Endothelial cell of umbilical vein (primary cell): ENCODE data around the gene PPFIBP2. TPM values are rescaled to one million over a fixed set of nuclear protein-coding genes. Genes with fewer than 3 reads are reported as not detected.

Source experiments
- BruUV-seq: library from RNA; stranded (reverse); fragments of 400-500 nt; replicated peaks from 2 replicates; lab custom pipeline; 2021; lab: Mats Ljungman, UMichigan
- CTCF ChIA-PET: fragments of 300-600, 350-600 bp; sonication (Branson Sonifier 250); formaldehyde crosslinking; loops from one replicate; lab custom pipeline; 2021; ENCODE audit warnings: antibody characterized with exemption, inconsistent platforms; lab: Charles Lee
- POLR2A ChIA-PET: fragments of 300-600, 350-600 bp; sonication (Branson Sonifier 250); formaldehyde crosslinking; loops from one replicate; lab custom pipeline; 2021; ENCODE audit warnings: antibody characterized with exemption, inconsistent platforms; lab: Charles Lee
- DNase-seq: peaks from one replicate; pipeline ENCODE4 v3.0.0-alpha.2; 2011; ENCODE audit warnings: low read depth, low spot score
- FAIRE-seq: peaks from 2 replicates; lab custom pipeline; 2011; peaks lifted over from hg19 to GRCh38; lab: Jason Lieb, UNC
- H2AFZ ChIP-seq: 2 replicates; pipeline ENCODE4 v1.6.0; 2012; ENCODE audit warnings: low read depth, low read length, control low read depth, inconsistent platforms
- H3K27ac ChIP-seq: 2 replicates; pipeline ENCODE4 v1.5.1; 2011; ENCODE audit warnings: low read depth, mild to moderate bottlenecking, control low read depth, low read length, moderate library complexity; ENCODE audit not compliant: insufficient read depth
- H3K27me3 ChIP-seq, 2 experiments: 2 replicates each; pipeline versions ENCODE4 v1.6.0 to v1.6.1; 2011; ENCODE audit warnings: low read length in 2 of 2, mixed read lengths in 1 of 2; ENCODE audit not compliant: control insufficient read depth in 2 of 2, insufficient read depth in 2 of 2
- H3K36me3 ChIP-seq, 2 experiments: 2 replicates in 1 of 2; 3 replicates in 1 of 2; pipeline ENCODE4 v1.5.1; 2011; ENCODE audit warnings: low read length in 2 of 2, mild to moderate bottlenecking in 1 of 2, moderate library complexity in 1 of 2; ENCODE audit not compliant: control insufficient read depth in 2 of 2, insufficient read depth in 2 of 2; ENCODE audit errors: extremely low read depth in 1 of 2
- H3K4me1 ChIP-seq: 3 replicates; pipeline ENCODE4 v1.5.1; 2011; ENCODE audit warnings: mild to moderate bottlenecking, low read length; ENCODE audit not compliant: control insufficient read depth, insufficient read depth; ENCODE audit errors: extremely low read depth
- H3K4me2 ChIP-seq: 2 replicates; pipeline ENCODE4 v1.6.1; 2011; ENCODE audit warnings: low read length, control low read depth, mixed read lengths; ENCODE audit not compliant: insufficient read depth
- H3K4me3 ChIP-seq, 3 experiments: fragments of 200-600 bp in 1 of 3; sonication (generic), shearing (Covaris generic) in 1 of 3; replicated peaks in 1 of 3; 2 replicates each; pipeline ENCODE4 v1.5.1; 2011 to 2016; ENCODE audit warnings: control low read depth in 3 of 3, low read length in 3 of 3, mild to moderate bottlenecking in 2 of 3, inconsistent platforms in 1 of 3, low read depth in 1 of 3, moderate library complexity in 1 of 3; ENCODE audit not compliant: insufficient read depth in 1 of 3
- H3K79me2 ChIP-seq: 2 replicates; pipeline ENCODE4 v1.6.0; 2012; ENCODE audit warnings: low read length, inconsistent platforms; ENCODE audit not compliant: control insufficient read depth, insufficient read depth
- H3K9ac ChIP-seq: replicated peaks from 2 replicates; pipeline ENCODE3; 2011; ENCODE audit warnings: low read length, control low read depth; ENCODE audit not compliant: insufficient read depth; ENCODE audit errors: extremely low read depth
- H3K9me1 ChIP-seq: replicated peaks from 3 replicates; pipeline ENCODE4 v1.6.0; 2011; ENCODE audit warnings: mild to moderate bottlenecking, low read length; ENCODE audit not compliant: control insufficient read depth, insufficient read depth; ENCODE audit errors: extremely low read depth
- H3K9me3 ChIP-seq: replicated peaks from 2 replicates; pipeline ENCODE4 v1.5.1; 2012; ENCODE audit warnings: low read length, inconsistent platforms; ENCODE audit not compliant: control insufficient read depth, insufficient read depth
- H4K20me1 ChIP-seq: replicated peaks from 2 replicates; pipeline ENCODE3; 2011; ENCODE audit warnings: mild to moderate bottlenecking, low read length; ENCODE audit not compliant: control insufficient read depth, insufficient read depth; ENCODE audit errors: extremely low read depth
- CTCF ChIP-seq, 2 donors: IDR thresholded peaks; 1 replicate in 1 of 2; 2 replicates in 1 of 2; pipeline ENCODE4 v1.5.1; 2011; ENCODE audit warnings: low read length in 2 of 2, mild to moderate bottlenecking in 2 of 2, moderate library complexity in 2 of 2, control low read depth in 1 of 2, inconsistent platforms in 1 of 2, low read depth in 1 of 2; ENCODE audit not compliant: insufficient read depth in 1 of 2; ENCODE audit errors: extremely low read depth in 1 of 2
- EZH2 ChIP-seq: IDR thresholded peaks from 2 replicates; pipeline ENCODE4 v1.6.1; 2012; ENCODE audit warnings: borderline replicate concordance, low read depth, mild to moderate bottlenecking, moderate library complexity, low read length, inconsistent platforms; ENCODE audit not compliant: severe bottlenecking
- FOS ChIP-seq: IDR thresholded peaks from 2 replicates; pipeline ENCODE4 v1.6.1; 2011; ENCODE audit warnings: mild to moderate bottlenecking, low read length, moderate library complexity, borderline replicate concordance; ENCODE audit not compliant: insufficient read depth
- GATA2 ChIP-seq: IDR thresholded peaks from 2 replicates; pipeline ENCODE4 v1.7.0; 2011; ENCODE audit warnings: low read depth, mild to moderate bottlenecking, moderate library complexity, mixed read lengths, low read length; ENCODE audit not compliant: insufficient read length, insufficient read depth
- JUN ChIP-seq: IDR thresholded peaks from 2 replicates; pipeline ENCODE4 v1.6.1; 2011; ENCODE audit warnings: borderline replicate concordance, low read depth; ENCODE audit not compliant: insufficient read length, insufficient read depth
- MAX ChIP-seq: IDR thresholded peaks from 2 replicates; pipeline ENCODE4 v1.6.1; 2011; ENCODE audit not compliant: insufficient read depth, insufficient read length
- MYC ChIP-seq: IDR thresholded peaks from one replicate; pipeline ENCODE4 v1.6.1; 2011; ENCODE audit warnings: mild to moderate bottlenecking, low read depth, low read length
- POLR2A ChIP-seq: IDR thresholded peaks from 2 replicates; pipeline ENCODE4 v1.6.1; 2012; ENCODE audit warnings: low read depth, mild to moderate bottlenecking, control low read depth, low read length
- POLR2AphosphoS5 ChIP-seq: IDR thresholded peaks from 2 replicates; pipeline ENCODE4 v1.6.1; 2012; ENCODE audit warnings: low read depth, mild to moderate bottlenecking, control low read depth, low read length, moderate library complexity; ENCODE audit not compliant: insufficient read depth
- dilution Hi-C: fragments of 300-500 bp; cut with MboI; formaldehyde crosslinking; loops from one replicate; pipeline ENCODE4 v1.15.0; 2019; ENCODE audit warnings: low sequenced_read_pairs; ENCODE audit not compliant: extremely low pct_ligation_motif_present
- intact Hi-C: fragments of 100-400 bp; cut with micrococcal nuclease; formaldehyde crosslinking; loops from one replicate; pipeline ENCODE4 v1.10.0; 2022
- polyA plus RNA-seq, 4 experiments: library from polyadenylated mRNA; depleted of rRNA in 3 of 4; stranded (reverse) in 3 of 4; unstranded in 1 of 4; fragments of >200 nt; gene quantifications; 2 replicates each; pipeline versions ENCODE4 v1.2.1 to v1.2.3, GENCODE V29; 2011 to 2012; ENCODE audit warnings: missing spikeins in 1 of 4
- total RNA-seq: library from RNA; stranded (reverse); gene quantifications from 2 replicates; pipeline ENCODE4 v1.2.3, GENCODE V29; 2021

Gene PPFIBP2
- total and polyA plus RNA-seq, 2 donors (not counting 3 experiments of a cell fraction or from before 2014, with no cell fraction given), result 1.3 to 4.0 TPM

- CTCF ChIA-PET, result interaction anchor here (1.3 kb wide), 1 partner anchor 22 kb away, joined by 3 read pairs; no protein-coding TSS in a partner anchor
- Histone ChIP-seq H3K9ac (no peak overlapping the region), H3K9me1 (no peaks in the 10 kb centered on the region), H3K4me2 (no peak overlapping the region), H3K9me3 (no peaks in the 10 kb centered on the region), H3K27me3 (no peaks in the 10 kb centered on the region), H3K4me1 (no peaks in the 10 kb centered on the region), H3K27ac (no peak overlapping the region), H3K36me3 (no peaks in the 10 kb centered on the region), H2AFZ (no peak overlapping the region), H4K20me1 (no peaks in the 10 kb centered on the region), H3K79me2 (no peaks in the 10 kb centered on the region), H3K4me3 (no peak overlapping the region)
- intact Hi-C loops (no loop called here), dilution Hi-C loops (no loop called here)
- BruUV-seq, result no TSS peak
- no peak for FAIRE-seq
- TF ChIP-seq POLR2A, result no peak
- TF ChIP-seq CTCF (IDR thresholded peaks at IDR 0.05; ENCODE audit: extremely low read depth in 1 of 2, insufficient read depth in 1 of 2, low read depth in 1 of 2, low read length in 2 of 2), result no peak
- TF ChIP-seq MYC, result no peak
- TF ChIP-seq MAX, result no peak
- no peak for TF ChIP-seq JUN
- TF ChIP-seq FOS, result no peak
- TF ChIP-seq GATA2, result no peak
- TF ChIP-seq EZH2, result no peak
- no peak for TF ChIP-seq POLR2AphosphoS5
- DNase-seq, result no peak
- POLR2A ChIA-PET, result no interaction called here
Observed at GRCh38 chr11:7621554-7621953, 107.8 kb downstream of the PPFIBP2 start.
